Kidney capillary endothelial cell (primary cell): Measurements from ENCODE around the gene ABCB10.

Experiments
- DNase-seq: peaks from one replicate; pipeline ENCODE4 v3.0.0-alpha.2; 2018; ENCODE audit warnings: low spot score

The ABCB10 gene

DNA sequence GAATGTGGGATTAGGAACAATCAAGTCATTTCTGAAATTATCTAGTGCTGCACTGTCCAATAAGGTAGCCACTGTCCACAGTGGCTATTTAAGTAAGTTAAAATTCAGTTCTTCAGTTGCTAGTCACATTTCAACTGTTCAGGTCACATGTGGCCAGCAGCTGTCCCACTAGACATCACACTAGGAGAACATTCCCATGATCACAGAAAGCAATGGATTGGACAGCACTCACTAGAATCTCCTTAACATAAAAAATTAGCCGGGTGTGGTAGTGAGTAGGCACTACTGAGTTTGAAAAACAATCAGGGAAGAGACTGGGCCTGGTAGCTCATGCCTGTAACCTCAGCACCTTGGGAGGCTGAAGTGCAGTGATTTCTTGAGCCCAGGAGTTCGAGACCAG, 84.0 kb downstream of the ABCB10 start:
- DNase-seq = no peak

GRCh38 chr1:229471175-229471574, 87.3 kb downstream of the ABCB10 start:
- no peak for DNase-seq

DNA sequence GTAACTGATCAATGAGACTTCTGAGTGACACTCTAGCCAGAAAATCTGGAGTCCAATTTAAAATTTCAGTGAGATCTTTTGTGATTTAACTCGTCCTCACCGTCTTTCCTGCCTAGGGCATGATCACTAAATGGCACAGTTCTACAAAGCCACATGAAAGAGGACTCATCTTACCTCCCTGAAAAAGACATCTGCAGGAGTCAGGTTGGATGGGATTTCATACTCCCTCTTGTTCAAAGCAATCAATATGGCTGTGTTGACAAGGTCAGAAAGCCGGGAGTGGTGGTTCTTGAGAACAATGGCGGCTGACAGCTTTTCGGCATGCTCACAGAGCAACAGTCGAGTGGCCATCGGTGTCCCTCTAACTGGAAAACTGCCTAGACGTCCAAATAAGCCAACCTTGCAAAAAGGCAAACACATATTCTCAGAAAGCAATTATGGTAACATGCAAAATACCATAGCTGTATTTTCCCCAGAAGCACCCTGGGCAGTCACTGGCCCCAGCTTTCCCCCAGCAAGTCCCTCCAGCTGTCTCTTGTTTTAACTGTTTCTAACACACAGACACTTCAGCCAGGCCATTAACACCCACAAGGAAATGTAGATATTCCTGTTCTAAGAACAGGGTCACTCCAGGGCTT, 88.0 kb downstream of the ABCB10 start:
- DNase-seq = no peak

DNA sequence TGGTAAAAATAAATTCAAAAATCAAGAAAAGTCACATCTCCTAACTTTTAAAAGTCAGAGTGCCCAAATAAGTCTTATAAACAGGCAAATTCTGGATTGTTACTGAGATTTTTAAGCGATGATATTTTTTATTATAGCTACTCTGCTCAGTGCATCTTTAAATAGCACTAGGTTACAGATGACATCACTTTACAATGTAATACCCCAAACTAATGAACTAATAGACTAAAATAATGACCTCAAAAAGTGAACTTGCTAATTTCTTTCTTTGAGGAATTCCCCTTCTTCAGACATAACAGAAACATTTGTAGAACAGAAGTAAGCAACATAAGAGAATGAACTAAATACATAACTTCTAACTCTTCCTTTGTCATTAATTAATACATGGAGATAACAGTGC, 91.6 kb downstream of the ABCB10 start:
- DNase-seq = no peak
